Activated T-cell treated with anti-CD3 and anti-CD28 coated beads, Interleukin-2, amount 50 U/mL, for 48 hours (primary cell): Measurements from ENCODE around the gene ZNF229.
A peak's percentile ranks its signal among the peaks of the same experiment; 100 is the strongest.
"Not testable (repeated sequence)": the region's sequence is repeated elsewhere in the genome, so short reads cannot be mapped to it uniquely, and the experiment has no call there.

ENCODE experiments used
- DNase-seq, 2 experiments: peaks; one replicate each; pipeline ENCODE4 v3.0.0-alpha.2; 2020

ZNF229 gene

DNA sequence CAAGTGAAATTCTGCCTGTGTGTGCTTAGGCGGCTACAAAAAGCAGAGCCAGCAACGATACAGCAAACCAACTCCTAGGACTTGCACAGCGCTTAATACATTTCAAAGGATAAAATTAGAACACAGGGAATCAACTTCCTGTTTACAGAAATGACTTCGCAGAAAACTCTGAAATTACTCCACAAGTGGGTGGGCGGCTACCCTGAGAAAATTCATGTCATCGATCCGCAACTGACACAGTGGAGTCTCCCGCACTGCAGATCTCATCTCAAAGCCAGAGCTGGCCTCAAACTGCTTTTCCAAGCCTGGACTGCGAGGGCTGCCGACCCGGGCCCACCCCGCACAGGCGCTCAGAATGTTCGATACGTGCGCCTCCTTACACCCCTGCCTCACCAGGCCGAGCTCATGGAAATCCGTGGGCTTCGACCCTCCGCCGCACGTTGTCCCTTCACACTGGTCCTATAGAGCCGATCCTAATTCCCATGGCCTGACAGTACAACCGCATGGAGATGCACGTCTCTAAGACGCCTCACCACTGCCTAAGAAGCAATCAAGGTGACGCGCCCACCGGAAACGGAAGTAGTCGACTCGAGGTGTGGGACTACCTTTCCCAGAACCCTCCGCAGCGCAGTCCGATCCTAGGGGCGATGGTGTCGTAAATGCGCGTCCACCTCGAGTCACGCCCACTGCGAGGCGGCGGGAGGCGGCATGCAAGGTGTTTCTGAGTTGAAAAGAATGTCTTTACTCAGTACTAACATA is at the start of gene ZNF229:
Gene ZNF229, minus strand, starts transcription at position 557 of the 759 bp plus-strand sequence. CDS start 5,625 bp downstream, outside the sequence.
- DNase-seq = peak; percentile 74 to 77

DNA sequence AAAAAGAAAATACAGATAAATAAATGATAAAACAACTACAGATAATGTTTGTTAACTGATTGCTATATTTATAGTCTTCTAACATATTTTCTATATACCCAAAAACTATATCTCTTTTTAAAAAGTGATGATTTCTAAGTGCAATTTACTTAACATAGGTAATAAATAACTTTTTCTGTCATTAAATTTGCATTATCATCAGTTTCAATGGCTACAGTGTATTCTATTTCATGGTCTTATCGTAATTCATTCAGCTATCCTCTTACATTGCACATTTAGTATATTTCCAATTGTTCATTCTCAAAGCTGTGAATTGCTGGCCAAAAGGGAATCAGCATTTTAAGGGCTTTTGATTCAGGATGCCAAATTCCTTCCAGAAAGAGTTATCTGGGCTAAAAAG is 48.4 kb upstream of the ZNF229 start:
- DNase-seq = no peak

DNA sequence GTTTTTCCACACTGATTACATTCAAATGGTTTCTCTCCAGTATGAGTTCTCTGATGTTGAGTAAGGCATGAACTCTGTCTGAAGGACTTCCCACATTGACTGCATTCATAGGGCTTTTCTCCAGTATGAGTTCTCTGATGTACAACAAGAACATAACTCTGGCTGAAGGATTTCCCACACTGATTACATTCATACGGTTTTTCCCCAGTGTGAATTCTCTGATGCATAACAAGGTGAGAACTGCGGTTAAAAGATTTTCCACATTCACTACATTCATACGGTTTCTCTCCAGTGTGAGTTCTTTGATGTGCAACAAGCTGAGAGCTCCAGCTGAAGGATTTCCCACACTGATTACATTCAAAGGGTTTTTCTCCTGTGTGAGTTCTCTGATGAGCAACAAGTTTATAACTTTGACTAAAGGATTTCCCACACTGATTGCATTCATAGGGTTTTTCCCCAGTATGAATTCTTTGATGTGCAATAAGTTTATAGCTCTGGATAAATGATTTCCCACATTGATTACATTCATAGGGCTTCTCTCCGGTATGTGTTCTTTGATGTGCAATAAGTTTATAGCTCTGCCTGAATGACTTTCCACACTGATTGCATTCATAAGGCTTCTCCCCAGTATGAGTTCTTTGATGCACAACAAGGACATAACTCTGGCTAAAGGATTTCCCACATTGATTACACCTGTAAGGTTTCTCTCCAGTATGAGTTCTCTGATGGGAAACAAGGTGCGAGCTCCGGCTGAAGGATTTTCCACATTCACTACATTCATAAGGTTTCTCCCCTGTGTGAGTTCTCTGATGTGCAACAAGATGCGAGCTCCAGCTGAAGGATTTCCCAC is 28.5 kb upstream of the ZNF229 start:
- peak; percentile 26 for DNase-seq

DNA sequence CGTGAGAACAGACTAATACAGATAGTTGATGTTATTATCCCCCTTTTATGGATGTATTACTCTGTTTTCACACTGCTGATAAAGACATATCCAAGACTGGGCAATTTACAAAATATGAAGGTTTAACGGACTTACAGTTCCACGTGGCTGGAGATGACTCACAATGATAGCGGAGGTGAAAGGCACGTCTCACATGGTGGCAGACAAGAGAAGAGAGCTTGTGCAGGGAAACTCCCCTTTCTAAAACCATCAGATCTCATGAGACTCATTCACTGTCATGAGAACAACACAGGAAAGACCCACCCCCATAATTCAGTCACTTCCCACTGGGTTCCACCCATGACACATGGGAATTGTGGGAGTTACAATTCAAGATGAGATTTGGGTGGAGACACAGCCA is 20.5 kb upstream of the ZNF229 start:
- not testable (repeated sequence) for DNase-seq

DNA sequence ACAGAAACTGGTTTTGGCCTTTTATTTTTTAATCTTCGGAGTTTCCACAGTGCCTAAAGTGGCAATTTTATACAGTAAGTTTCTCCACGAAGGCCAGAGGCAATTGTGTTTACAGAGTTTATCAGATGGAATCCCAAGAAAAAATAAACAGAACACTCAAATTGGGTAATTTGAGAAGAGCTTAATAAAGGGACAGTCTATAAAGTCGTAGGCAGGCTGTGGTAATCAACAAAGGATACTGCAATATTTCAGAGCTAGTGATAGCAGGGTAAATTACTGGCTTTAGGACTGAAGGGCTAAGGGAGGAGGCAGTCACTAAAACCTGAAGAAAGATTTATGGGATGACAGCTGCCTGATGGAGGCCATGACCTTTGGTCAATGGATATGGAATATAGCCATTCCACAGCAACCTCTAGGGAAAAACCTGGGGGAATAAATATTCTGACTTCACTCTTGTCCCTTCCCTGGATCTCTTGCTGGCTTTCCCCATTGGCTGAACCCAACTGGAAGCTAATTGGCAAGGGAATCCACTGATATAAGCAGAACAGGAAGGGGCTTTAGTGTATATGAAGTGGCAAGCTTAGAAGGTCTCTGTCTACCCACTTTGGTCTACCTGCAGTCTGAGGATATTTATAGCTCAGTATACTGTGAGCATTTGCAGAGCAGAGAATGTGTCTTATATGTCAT is 14.5 kb upstream of the ZNF229 start:
- not testable (repeated sequence) for DNase-seq

DNA sequence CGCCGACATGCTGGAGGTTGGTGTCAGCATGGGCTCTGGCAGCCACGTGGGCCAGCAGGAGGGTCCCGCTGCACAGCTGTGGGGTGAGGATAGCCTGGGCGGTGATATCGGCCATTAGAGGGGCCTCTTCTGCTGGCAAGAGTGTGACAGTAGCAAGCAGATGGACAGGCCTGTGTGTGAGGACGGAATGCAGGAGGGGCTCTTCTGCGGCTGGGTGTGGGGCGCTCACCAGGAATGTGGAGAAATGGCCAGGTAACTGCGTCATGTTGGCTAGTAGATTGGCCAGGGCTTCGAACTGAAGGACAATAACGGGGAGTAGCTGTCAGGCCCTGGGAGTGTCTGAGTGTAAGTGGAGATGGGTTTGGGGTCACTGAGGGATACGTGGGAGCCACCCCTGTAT is 7.7 kb upstream of the ZNF229 start:
- not testable (repeated sequence) for DNase-seq

DNA sequence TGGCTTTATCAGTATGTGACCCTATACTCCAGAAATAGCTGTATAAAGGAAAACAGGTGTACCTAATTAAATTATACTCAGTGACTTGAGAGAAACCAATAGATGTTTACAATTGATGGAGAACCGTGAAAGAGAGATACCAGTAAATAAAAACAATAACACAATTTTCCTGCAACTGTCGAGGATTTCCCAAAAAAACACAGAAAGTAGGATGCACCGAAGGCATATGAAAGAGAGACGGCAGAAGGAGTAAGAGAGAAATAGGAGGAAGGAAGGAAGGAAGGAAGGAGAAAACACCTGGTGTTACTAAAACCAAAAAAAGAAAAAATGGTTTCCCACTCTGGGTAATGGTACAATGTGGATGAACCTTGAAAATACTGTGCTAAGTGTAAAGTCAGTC is 6.8 kb upstream of the ZNF229 start:
- DNase-seq = no peak

DNA sequence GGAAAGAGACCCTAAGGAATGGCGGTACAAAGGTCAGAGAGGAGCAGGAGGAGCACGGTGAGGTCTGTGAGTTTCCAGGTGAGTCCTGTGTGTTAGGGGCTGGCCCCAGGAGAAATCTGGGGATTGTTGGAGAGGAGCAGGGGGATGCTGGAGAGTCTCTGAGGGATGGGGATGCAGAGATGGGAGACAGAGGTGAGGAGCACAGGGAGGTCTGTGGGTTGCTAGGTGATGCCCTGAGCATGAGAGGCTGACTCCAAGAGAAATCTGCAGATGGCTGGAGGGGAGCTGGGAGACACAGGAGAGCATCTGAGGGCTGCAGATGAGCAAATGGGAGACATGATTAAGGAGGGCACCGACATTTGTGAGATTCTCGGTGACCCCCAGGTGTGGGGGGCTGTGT is 4.1 kb upstream of the ZNF229 start:
- no peak for DNase-seq

DNA sequence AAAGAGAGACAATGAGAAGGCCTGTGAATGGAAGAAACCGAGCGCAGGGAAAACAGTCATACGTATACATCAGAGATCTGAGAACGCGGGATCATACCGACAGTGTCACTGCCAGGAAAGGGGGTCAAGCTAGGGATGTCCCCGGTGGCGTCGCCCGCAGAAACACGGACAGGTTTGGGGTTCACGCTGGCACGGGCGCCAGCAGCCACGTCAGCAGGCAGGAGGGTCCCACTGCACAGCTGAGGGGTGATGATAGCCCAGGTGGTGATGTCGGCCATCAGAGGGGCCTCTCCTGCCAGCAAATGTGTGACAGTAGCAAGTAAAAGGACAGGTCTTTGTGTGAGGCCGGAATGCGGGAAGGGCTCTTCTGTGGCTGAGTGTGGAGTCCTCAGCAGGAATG is 3.4 kb upstream of the ZNF229 start:
- DNase-seq = no peak

DNA sequence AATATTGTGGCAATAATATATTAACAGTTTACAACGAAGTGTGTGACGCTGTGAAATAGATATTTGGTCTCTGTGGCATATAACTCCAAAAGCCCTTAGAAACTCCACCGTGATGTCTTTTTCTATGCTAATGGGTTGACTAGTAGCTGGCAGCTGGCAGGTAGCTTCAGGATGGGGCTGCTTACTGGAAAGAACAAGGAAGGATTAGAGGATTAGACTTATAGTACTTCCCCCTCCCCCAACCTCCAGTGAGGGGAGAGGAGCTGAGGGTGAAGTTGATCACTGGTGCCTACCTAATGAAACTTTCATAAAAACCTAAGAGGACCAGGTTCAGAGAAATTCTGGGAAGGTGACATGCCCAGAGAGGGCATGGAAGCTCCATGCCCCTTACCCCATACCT is 9.8 kb downstream of the ZNF229 start:
- no peak for DNase-seq

DNA sequence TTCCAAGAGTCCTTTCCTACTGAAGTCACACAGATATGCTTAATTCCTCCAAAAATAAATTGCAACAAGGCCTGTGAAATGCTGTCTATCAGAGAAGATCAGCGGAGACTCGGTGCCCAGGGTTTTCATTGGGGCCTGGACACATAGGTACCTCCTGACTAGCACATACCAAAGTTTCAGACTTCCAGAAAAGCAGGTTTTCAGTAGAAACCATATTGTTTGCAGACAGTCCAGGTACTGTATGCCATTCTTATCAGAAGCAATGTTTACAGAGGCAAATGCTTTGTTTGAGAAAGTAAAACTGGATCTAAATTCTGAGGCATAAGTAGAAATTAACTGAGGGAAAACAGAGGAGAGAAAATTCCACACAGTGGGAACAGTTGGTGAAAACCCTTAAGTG is 12.8 kb downstream of the ZNF229 start:
- no peak for DNase-seq

DNA sequence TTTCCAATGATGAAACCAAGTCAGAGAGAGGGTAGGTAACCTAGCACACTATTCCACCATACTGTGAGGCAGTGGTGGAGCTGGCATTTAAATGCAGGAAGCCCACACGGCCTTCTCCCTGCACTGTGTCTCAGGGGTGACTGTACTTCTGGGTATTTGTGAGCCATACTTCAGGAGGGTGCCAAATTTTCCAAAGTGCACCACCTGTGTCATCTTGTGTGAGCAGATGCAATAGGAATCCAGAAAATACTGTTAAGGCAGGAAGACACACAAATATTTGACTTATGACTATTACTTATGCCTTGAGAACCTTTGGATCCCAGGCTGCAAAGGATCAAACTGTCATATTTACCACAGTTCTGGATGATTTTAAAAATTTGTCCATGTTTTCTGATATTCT is 17.3 kb downstream of the ZNF229 start:
- DNase-seq = no peak

DNA sequence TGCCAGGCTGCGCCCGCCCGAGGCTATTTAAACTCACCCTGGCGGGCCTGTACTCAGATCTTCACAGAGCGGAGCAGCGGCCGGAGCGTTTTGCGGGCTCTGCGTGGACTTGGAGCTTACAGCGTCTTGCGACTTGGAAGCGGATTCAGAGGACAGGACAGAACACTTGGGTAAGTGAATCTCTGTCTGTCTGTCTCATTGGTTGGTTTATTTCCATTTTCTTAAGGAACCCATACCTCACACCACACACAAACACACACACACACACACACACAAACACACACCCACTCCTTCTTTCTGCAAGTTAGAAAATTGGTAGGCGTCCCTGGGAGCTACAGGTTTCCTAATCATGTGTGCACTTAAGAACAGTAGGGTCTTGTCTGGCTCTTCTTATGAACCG is 32.7 kb downstream of the ZNF229 start:
- DNase-seq = not testable (repeated sequence)

DNA sequence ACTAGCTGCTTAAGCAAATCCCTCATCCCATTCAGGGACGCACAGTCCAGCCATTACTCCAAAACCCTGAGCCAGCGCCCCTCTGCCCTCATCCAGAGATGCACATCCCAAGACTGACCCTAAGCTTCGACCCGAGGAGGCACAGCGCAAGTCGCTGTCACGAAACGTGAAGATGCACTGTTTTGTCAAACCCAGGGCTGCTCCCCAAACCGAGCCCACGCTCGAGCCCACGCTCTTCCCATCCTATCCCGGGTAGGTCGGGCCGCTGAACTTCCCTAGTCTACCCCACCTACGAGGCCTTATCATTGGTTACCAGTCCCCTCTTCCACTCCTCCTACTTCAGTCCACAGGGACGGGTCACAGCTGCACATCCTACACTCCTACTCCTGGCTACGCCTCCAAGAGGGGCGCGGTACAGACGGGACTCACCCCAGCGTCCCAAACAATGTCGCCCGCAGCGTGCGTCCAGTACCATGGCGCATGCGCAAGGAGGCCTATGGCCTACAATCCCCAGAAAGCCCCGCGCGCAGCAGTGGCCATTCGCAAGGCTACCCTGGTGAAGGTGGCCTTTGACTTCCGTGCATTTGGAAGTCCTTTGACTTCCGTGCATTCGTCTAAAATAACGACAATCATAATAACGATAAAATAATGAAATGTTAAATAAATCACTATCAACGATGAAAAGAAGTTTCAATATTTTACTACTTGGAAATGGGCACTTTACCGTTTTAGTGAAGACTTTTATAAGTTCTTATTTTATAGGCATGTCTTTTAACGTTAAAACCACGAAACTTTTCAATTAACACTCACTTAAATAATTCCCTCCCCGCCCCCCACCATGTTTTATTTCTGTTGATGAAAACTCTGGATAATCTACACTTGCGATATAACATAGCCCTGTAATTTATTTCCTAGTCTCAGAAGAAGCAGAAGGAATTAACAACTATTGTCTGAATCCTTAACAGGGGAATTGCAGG is 46.8 kb downstream of the ZNF229 start, which contains the start of gene ZNF285:
Gene ZNF285, minus strand, starts transcription at position 470 of the 977 bp plus-strand sequence. CDS start 4,395 bp downstream, outside the sequence.
- DNase-seq = peak; percentile 77 to 81

DNA sequence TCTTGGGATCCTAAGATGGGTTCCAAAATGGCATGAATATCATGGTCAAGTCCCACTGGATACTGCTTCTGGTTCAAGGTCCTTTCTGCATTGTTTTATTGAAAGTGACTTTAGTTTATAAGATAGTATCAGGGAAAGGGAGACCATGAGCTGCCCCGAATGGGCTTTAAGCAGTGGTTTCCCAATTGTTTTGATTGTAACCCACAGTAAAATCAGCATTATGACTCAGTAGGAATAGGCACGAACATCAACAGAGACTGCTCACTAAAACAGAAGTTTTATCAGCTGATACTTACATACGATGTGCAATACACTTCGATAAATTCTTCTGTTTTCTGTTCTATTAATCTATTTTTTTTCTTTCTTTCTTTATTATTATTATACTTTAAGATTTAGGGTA is 59.0 kb downstream of the ZNF229 start:
- DNase-seq = not testable (repeated sequence)
